ENCODE results near the gene MYO3A.

GRCh38 chr10:26259341-26259740, 325.3 kb downstream of the MYO3A start:
- TF ChIP-seq EZH2 (IDR thresholded peaks at IDR 0.05) (no peak), POLR2AphosphoS5 (IDR thresholded peaks at IDR 0.05; ENCODE audit: borderline replicate concordance, low read depth, low read length) (no peak), FOXP2 (optimal IDR thresholded peaks at IDR 0.05; ENCODE audit: control extremely low read depth, extremely low read length, insufficient read depth) (no peak)

All from SK-N-MC (cell line).